Calu3 (cell line): ENCODE measurements around the gene FHIT. TPM values are rescaled to one million over a fixed set of nuclear protein-coding genes. Genes with fewer than 3 reads are reported as not detected.

Source experiments
- BruUV-seq: library from RNA; stranded (reverse); fragments of 400-500 nt; replicated peaks from 2 replicates; lab custom pipeline; 2021; lab: Mats Ljungman, UMichigan
- CTCF ChIA-PET: fragments of 300-600 bp; sonication (Branson Sonifier 250); formaldehyde crosslinking; loops from one replicate; lab custom pipeline; 2022; ENCODE audit warnings: antibody characterized with exemption; lab: Charles Lee
- DNase-seq: peaks from one replicate; pipeline ENCODE4 v3.0.0; 2022
- H3K27ac Mint-ChIP-seq: one replicate; pipeline ENCODE4 v1.8.0; 2022; ENCODE audit warnings: mixed read lengths; ENCODE audit not compliant: unreplicated experiment
- H3K27me3 Mint-ChIP-seq: one replicate; pipeline ENCODE4 v1.8.0; 2022; ENCODE audit warnings: mixed read lengths; ENCODE audit not compliant: unreplicated experiment
- H3K36me3 Mint-ChIP-seq: one replicate; pipeline ENCODE4 v1.8.0; 2022; ENCODE audit warnings: mild to moderate bottlenecking, moderate library complexity, mixed read lengths; ENCODE audit not compliant: insufficient read depth, unreplicated experiment
- H3K4me1 Mint-ChIP-seq: one replicate; pipeline ENCODE4 v1.8.0; 2022; ENCODE audit warnings: mild to moderate bottlenecking, low read depth, mixed read lengths; ENCODE audit not compliant: unreplicated experiment
- H3K4me3 Mint-ChIP-seq: one replicate; pipeline ENCODE4 v1.8.0; 2022; ENCODE audit warnings: mild to moderate bottlenecking, low read depth, moderate library complexity, mixed read lengths; ENCODE audit not compliant: unreplicated experiment
- H3K9me3 Mint-ChIP-seq: one replicate; pipeline ENCODE4 v1.8.0; 2022; ENCODE audit warnings: low read depth, mixed read lengths; ENCODE audit not compliant: unreplicated experiment
- intact Hi-C: fragments of 100-400 bp; cut with micrococcal nuclease; formaldehyde crosslinking; loops from one replicate; pipeline ENCODE4 v1.10.0; 2022; ENCODE audit not compliant: unreplicated experiment
- total RNA-seq: library from RNA; stranded (reverse); gene quantifications from 2 replicates; pipeline ENCODE4 v1.2.3, GENCODE V29; 2022
- TF ChIP-seq, protein P1 (sequence below): fragments of 200-600 bp; IDR thresholded peaks from one replicate; pipeline ENCODE4 v1.8.0; 2022; ENCODE audit warnings: antibody characterized with exemption; ENCODE audit not compliant: unreplicated experiment

The FHIT gene
- total RNA-seq, 1 experiment from 2014 or later: 6.2 TPM

- no peak overlapping the region for H3K4me3 Mint-ChIP-seq
- CTCF ChIA-PET: no interaction called here
- H3K27ac Mint-ChIP-seq: no peak overlapping the region
- DNase-seq: no peak
- no TSS peak for BruUV-seq
- intact Hi-C loops: no loop called here
- H3K27me3 Mint-ChIP-seq: no peaks in the 10 kb centered on the region
- TF ChIP-seq, protein P1, sequence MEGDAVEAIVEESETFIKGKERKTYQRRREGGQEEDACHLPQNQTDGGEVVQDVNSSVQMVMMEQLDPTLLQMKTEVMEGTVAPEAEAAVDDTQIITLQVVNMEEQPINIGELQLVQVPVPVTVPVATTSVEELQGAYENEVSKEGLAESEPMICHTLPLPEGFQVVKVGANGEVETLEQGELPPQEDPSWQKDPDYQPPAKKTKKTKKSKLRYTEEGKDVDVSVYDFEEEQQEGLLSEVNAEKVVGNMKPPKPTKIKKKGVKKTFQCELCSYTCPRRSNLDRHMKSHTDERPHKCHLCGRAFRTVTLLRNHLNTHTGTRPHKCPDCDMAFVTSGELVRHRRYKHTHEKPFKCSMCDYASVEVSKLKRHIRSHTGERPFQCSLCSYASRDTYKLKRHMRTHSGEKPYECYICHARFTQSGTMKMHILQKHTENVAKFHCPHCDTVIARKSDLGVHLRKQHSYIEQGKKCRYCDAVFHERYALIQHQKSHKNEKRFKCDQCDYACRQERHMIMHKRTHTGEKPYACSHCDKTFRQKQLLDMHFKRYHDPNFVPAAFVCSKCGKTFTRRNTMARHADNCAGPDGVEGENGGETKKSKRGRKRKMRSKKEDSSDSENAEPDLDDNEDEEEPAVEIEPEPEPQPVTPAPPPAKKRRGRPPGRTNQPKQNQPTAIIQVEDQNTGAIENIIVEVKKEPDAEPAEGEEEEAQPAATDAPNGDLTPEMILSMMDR: no peak
- H3K36me3 Mint-ChIP-seq: no peaks in the 10 kb centered on the region
- no peaks in the 10 kb centered on the region for H3K4me1 Mint-ChIP-seq
- peaks cover 3% of the 10 kb centered on the region for H3K9me3 Mint-ChIP-seq
Measured at GRCh38 chr3:60413551-60413950, 837.7 kb downstream of the FHIT start.

GRCh38 chr3:60403866-60404265 lies 847.4 kb downstream of the FHIT start:
- no peaks in the 10 kb centered on the region for H3K27me3 Mint-ChIP-seq
- H3K9me3 Mint-ChIP-seq: peaks cover 7% of the 10 kb centered on the region
- H3K36me3 Mint-ChIP-seq: no peaks in the 10 kb centered on the region
- no peak overlapping the region for H3K27ac Mint-ChIP-seq
- H3K4me3 Mint-ChIP-seq: no peak overlapping the region
- DNase-seq: no peak
- no TSS peak for BruUV-seq
- H3K4me1 Mint-ChIP-seq: peaks cover 9% of the 10 kb centered on the region
- intact Hi-C loops: no loop called here
- TF ChIP-seq, protein P1: no peak
- CTCF ChIA-PET: no interaction called here

DNA sequence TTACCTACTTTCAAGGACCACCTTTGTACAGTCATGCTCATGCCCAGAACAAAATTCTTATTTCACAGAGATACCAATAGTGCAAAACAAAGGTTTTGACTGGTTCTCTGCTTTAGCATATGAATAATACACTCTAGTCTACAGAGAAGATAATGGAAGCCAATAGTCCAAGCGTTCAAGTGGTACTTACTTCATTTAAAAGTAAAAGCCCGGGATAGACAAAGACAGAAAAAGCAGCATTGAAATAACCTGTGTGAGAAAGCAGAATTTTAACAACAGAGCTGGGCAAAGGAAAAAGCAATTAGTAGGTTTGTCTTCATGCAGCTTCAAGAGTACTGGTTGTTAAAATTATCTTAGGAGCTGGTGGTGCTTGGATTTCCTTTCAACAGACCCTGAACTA lies 848.3 kb downstream of the FHIT start:
- H3K27me3 Mint-ChIP-seq: no peaks in the 10 kb centered on the region
- TF ChIP-seq, protein P1: no peak
- intact Hi-C loops: no loop called here
- no TSS peak for BruUV-seq
- CTCF ChIA-PET: no interaction called here
- H3K4me1 Mint-ChIP-seq: peaks cover 9% of the 10 kb centered on the region
- H3K9me3 Mint-ChIP-seq: peaks cover 5% of the 10 kb centered on the region
- DNase-seq: no peak
- no peak overlapping the region for H3K27ac Mint-ChIP-seq
- no peak overlapping the region for H3K4me3 Mint-ChIP-seq
- H3K36me3 Mint-ChIP-seq: no peaks in the 10 kb centered on the region

GRCh38 chr3:60399861-60400845 lies 851.1 kb downstream of the FHIT start:
- Mint-ChIP-seq H3K4me1 (peaks cover 9% of the 10 kb centered on the region), H3K9me3 (peaks cover 8% of the 10 kb centered on the region), H3K36me3 (no peaks in the 10 kb centered on the region), H3K27ac (no peak overlapping the region), H3K4me3 (no peak overlapping the region), H3K27me3 (no peaks in the 10 kb centered on the region)
- TF ChIP-seq, protein P1: no peak
- intact Hi-C loops: no loop called here
- CTCF ChIA-PET: no interaction called here
- BruUV-seq: no TSS peak
- peak; percentile 1 for DNase-seq
